NCI-H2107 treated with DMSO at 0.1 percent for 48 hours (cell line): Measurements from ENCODE around the gene CSNK2A2.

Experiments
- DNase-seq: peaks from one replicate; lab custom pipeline; 2025; ENCODE audit not compliant: unreplicated experiment; lab: John Stamatoyannopoulos, UW

Gene CSNK2A2

DNA sequence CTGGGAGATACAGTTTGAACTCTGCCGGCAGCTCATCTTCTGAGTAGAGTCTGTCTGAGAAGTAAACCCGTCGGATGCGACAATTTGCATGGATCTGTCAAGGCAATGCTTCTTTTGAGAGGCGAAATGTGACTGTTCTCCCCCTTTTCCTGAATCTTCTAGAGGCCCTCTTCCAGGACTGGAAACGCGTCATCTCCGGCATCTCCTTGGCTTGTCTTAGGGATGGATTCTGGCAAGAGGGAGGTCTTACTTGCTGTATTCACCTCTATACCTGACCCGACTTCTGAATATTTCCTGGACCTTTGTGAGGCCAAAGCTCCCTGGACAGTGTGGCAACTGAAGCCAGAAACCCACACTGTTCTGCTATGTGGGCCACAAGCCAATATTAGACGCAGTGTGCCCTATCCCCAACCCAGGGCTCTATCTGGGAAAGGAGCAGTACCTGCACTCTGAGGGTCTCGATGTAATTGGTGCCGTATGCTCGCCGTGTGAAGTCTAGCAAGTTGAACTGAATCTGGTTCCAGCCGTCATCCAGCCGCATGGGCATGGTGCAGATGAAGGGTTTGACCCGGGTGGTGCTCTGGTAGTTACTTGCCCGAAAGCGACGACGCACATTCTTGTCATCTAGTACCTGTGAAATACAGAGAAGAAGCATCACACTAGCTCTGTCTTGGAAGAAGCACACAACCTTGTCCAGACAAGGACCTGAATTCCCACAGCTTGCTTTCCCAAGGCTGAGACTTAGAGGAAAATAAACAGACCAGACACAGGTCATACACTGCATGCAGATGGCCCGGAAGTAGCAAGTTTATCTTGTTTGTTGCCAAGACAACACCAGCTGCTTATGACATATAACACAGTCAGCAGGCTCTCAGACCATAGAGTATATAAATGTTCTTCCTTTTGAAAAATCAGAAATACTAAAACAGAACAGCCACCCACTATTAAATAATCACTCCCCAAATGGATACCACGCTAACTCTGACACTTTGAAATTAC, 82.8 kb downstream of the CSNK2A2 start:
- no peak for DNase-seq

DNA sequence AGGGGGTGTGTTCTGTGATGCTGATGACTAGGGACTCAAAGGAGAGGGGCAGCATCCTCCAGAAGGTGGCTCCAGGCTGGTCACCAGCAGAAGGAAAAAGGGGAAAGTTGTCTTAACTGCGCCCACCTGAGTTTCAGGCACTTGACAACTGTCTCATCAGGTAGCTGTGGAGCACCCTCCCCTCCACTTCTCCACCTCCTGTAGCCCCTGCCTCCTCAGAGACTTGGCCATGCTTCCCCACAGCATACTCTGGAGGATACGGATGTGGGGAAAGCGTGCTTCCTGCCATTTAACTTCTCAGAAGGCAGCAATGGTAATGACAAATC, 86.6 kb downstream of the CSNK2A2 start:
- DNase-seq: no peak

DNA sequence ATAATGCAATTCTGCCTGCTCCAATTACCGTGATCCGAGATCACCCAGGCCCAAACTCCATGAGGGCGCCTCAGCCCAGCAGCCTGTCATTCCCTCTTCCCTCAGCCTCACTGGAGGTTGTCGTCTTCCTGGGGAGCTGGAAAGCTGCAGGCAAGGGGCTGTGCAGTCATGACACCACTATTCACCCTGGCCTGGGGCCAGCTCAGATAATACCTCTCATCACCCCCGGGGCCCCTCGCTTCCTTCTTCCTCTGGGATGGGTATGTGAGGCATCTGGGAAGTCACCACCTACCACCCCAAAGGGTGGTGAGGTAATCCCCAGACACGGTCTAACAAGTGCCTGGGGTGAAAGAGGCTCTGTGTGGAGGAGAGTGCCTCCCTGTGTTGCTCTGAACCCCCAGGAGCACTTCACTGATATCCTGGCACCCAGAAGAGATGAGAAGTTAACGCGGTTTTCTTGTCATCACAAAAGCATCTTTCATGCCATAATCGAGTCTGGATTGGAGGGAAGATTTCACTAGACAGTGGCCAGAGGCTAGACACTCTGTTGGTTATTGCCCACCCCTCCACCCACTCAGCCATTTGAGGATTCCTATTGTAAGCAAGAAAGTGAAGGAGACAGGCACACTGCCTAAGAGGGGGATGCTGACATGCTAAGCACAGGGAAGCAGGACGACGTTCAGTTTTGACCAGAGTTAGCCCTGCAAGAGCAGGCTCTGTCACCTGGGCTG, 87.2 kb downstream of the CSNK2A2 start:
- DNase-seq: no peak

DNA sequence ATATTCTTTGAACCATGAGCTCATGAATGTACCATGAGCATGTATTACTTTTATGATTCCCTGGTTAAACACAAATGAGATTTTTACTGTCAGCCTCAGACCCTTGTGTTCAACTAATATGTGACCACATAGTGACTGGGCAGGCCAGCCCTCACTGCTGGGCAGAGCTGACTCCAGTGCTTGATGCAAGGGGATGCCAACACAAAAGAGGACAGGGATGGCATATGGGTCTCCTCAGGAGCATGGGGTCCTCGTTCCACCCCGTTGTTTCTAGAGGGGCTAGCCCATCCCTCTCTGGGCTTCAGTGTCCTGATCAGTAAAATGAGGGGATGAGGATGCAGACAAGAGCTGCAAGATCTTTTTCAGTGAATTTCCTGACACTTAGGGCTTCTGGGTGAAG, 88.0 kb downstream of the CSNK2A2 start:
- no peak for DNase-seq

DNA sequence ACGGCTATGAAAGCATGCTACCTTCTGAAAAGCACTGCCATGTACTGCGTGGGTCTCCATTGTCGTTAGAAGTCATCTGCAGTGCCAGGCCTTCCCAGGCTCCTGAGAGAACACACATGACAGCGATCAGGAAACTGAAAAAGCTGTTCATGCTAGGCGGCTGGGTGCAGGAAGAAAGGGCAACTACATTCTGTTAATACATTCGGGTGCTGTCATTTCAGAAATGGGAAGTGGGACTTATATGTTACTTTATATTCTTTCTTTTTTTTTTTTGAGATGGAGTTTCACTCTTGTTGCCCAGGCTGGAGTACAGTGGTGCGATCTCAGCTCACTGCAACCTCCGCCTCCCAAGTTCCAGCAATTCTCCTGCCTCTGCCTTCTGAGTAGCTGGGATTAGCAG, 88.6 kb downstream of the CSNK2A2 start:
- DNase-seq: no peak
